Melanocyte of skin (primary cell): ENCODE results near the gene SRGAP3. TPM values are rescaled to one million over a fixed set of nuclear protein-coding genes. Genes with fewer than 3 reads are reported as not detected.

Source experiments
- small RNA-seq, 2 donors: library from RNA; depleted of rRNA; stranded (forward); fragments of <200 nt; gene quantifications; one replicate each; pipeline ENCODE3, GENCODE V24; 2012
- total RNA-seq, 2 donors: library from RNA; depleted of rRNA; stranded (reverse); fragments of >200 nt; gene quantifications; 2 replicates each; pipeline ENCODE4 v1.2.3, GENCODE V29; 2012

SRGAP3 gene
- 1 to 10 TPM; 3.0 to 8.3 TPM for total RNA-seq

DNA sequence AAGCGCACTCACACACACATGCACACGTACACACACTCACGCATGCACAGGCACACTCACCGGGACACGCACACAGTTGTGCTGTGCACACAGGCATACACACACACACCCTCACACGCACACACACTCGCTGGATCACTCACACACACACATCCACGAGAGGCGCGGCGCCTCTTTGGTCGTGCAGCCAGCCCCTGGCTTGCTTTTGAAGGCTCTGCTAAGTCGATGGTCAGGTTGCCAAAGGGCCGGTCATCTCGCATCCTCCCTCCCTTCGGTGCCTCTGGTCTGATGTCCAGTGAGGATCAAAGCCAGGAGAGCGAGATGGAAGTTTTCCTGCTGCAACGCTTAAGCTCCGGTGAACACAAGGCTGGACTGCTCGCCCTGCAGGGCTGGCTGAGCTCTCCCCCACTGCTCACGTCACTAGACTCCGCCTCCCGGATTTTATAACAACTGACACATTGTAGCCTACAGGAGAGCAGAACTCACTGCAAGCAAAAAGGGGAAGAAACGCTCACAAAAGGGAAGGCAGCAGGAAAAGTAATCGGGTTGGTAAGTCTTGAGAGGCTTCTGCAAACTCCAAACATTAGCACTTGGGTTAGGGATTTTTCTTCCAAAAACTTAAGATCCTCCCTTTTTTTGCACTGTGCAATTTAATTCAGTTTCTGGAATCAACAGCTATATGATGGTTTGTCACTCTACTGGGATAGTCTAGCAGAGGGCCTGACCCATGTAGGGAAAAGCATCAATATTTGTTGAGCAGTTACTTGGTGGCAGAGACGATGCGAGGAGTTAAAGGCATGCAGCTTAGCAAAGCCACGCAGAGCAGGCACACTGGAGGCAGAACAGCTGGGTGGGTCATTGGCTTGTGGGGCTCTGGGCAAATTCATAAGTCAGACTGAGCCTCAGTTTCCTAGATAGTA is at the start of gene SRGAP3:
TSS of gene SRGAP3 (minus strand) at position 374 of the 920 bp plus-strand sequence. CDS start 695 bp downstream, outside the sequence.

DNA sequence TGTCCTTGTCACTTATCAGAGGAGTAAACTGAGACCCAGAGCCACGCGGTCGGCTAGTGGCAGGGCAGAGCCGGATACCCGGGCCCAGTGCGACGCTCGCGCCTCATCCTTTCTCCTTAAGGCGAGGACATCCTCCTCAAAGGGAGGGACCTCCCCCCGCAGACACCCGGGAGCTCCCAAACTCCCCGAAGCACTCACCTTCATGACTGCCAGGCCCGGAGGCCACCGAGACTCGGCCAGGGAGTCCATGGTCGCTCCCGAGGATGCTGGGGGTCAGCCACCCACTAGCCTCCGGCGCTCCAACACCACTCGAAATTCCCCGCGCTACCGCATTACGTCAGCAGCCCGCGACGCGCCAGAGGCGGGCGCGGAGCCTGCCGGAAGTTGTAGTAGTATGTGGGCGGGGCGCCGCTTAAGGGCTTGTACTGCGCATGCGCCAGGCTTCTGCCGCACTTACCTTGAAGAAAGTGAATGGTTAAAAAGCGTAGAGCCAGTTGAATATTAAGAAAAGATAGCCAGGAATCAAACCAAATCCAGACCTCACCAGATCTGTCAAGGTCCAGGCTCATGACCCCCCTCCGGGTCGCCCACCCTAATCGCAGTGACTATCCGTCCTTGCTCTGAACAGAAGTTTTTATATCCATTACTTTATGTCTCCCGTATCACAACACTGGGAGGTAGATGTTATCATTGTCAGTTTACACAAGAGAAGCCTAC is 286.2 kb downstream of the SRGAP3 start, which contains the start of gene RAD18:
TSS of gene RAD18 (minus strand) at position 336 of the 717 bp plus-strand sequence. CDS start at position 249, 87 bp downstream.

Small RNA genes within 50 kb of the gene (small RNA-seq; reads per million reads assigned to genes)
- 0 reads per million in 2 donors for gene RF00416

Other genes starting within 250 kb of the SRGAP3 start
- gene THUMPD3, start 113.4 kb upstream of the SRGAP3 start, total RNA-seq = 10 to 100 TPM; 36.1 to 45.6 TPM
- gene SETD5, start 148.0 kb upstream of the SRGAP3 start, total RNA-seq = 10 to 100 TPM; 86.7 to 98.2 TPM